WI38 (cell line): ENCODE data around the gene AFF4.

Experiments used
- H3K4me3 ChIP-seq: 2 replicates; pipeline ENCODE4 v1.5.1; 2011; ENCODE audit warnings: low read depth, mild to moderate bottlenecking, control low read depth, low read length
- TF ChIP-seq, protein P1 (sequence below): IDR thresholded peaks from 2 replicates; pipeline ENCODE4 v1.5.1; 2012; ENCODE audit warnings: low read depth, mild to moderate bottlenecking, control low read depth, low read length

Gene AFF4

DNA sequence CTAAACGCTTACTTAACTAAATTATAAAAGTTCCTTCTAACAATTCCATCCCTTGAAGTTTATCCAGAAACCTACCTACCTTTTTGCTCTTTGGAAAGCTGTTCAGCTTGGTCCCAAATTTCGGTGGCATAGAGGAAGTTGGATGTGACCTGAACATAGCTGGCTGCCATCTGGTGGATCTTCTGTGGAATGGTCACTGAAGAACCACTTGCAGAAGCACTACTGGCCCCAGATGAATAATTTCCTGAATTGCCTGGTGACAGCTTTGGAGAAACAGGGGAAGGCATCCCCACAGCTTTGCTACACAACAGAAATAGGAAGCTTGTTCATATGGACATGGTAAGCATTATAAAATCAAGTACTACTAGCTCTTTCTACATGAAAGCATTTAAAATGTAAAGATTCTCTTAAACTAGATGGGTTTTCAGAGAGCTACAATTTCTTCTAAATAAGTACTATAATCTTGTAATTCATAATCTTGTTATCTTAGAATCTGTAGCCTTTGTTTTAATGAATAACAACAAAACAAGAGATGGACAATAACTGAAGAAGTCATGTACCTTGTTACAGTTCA is 80.1 kb downstream of the AFF4 start:
- TF ChIP-seq, protein P1, sequence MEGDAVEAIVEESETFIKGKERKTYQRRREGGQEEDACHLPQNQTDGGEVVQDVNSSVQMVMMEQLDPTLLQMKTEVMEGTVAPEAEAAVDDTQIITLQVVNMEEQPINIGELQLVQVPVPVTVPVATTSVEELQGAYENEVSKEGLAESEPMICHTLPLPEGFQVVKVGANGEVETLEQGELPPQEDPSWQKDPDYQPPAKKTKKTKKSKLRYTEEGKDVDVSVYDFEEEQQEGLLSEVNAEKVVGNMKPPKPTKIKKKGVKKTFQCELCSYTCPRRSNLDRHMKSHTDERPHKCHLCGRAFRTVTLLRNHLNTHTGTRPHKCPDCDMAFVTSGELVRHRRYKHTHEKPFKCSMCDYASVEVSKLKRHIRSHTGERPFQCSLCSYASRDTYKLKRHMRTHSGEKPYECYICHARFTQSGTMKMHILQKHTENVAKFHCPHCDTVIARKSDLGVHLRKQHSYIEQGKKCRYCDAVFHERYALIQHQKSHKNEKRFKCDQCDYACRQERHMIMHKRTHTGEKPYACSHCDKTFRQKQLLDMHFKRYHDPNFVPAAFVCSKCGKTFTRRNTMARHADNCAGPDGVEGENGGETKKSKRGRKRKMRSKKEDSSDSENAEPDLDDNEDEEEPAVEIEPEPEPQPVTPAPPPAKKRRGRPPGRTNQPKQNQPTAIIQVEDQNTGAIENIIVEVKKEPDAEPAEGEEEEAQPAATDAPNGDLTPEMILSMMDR = peak; percentile 62
- no peak overlapping the region for H3K4me3 ChIP-seq

DNA sequence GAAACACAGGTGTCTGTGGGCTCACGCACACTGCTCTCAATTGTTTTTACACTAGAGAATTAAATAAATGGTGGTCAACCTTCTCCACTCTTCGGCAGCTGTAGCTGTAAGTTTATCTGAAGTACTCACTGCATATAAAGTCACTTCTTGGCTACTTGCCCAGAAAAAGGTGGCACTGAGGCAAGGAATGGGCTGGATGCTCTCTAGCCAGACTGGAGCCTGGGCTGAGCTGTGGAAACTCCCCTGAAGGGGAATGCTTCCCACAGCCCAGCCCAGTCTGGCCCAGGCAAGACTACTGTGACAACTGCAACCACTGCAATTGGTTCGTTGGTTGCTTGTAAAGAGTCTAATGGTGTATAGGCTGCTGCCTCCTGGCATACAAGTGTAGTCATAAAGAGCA is 85.5 kb downstream of the AFF4 start:
- no peak overlapping the region for H3K4me3 ChIP-seq
- TF ChIP-seq, protein P1 = no peak

DNA sequence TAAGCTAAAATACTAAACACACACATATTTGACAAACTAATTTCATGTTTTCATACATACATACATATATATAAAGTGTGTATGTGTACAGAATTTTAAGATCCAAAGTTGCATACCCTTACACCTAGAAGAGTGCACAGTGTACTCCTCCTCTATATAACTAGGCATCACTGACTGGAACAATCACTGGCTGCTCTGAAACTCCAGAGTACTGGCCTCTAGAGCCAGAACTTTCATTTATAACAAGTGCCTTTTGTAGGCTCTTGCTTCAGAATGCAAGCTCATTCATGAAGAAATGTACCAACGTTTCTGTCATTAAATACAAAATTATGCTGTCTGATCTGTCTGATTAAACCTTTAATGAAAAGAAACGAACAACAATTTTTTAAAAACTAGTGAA is 86.0 kb downstream of the AFF4 start:
- TF ChIP-seq, protein P1 = no peak
- H3K4me3 ChIP-seq = no peak overlapping the region

DNA sequence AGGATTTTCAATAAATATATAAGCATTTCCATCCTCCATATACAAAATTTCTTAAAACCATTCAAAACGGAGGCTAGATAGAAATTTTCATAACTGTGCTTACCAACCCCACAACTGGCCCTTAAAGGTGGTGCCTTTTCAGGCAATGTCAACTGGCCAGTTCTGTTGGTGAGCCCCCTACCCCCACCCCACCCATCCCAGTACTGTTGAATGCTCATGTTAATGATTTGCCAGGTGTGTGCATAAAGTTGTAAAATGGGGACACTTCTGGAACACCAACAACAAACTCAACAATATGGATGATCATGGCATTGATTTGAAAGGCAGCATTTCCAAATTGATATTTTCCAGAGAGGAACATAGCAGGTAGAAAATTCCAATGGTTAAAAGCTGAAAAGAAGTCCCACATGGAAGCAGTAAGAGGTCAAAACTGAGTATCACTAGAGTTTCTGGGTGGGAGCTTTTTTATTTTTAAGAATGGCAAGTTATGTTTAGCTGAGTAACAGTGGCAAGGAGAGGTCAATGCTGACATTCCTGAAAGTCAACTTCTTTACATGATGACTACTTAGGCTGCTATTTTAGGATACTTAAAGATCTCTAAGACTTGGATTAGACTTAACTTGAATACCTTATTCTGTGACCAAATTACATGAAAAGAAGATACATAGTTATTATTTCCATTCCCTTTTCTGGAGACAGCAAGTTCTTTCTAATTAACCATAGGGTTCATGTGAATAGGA is 87.2 kb downstream of the AFF4 start:
- TF ChIP-seq, protein P1 = no peak
- H3K4me3 ChIP-seq = no peak overlapping the region

DNA sequence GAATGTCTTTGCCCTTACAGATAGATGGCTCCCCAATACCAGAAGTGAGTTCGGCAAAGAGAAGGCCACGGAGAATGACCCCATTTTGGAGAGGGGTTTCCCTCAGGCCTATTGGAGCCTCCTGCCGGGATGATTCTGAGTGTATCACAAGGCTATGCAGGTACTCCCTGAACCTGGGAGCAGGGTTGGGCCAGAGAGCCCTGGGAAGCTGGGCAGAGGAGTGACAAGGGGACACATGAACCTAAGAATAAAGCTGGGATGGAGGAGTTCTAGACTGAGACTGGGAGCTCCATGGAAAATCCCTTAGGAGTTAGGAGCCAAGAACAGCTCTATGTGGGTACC is 89.5 kb downstream of the AFF4 start:
- no peak overlapping the region for H3K4me3 ChIP-seq
- TF ChIP-seq, protein P1 = no peak

DNA sequence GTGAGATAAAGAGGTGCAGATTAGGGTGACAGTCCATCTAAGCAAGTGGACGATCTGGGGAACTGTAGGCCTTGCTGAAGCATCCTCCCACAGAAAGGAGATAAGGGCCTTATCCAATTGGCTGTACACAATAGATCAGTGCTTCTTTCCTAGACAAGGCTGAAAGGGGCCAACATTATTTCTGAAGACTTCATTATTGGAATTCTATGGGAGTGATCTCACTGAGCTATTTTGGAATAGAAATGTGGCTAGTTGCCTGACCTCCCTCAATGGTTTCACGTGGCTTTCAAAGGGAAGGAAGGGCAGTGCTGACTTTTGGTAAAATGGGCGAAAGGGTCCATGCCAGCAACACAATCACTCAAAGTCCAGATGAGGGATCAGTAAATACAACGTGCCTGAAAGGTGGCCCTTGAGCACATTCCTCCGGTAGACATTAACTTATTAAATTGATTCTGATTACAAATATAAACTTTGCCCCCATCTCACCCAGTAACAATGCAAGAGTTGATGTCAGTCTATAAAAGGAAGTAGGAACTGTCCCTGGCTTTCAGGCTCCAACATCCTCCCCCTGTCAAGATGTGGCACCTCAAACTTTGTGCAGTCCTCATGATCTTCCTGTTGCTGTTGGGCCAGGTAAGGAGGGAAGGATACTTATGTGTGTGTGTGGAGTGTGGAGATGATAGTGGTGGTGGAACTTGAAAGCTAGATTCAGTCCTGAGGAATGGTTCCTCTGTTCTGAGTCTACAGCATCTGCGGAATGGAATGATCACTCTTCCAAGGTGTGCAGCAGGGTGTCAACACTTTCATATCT is 90.1 kb downstream of the AFF4 start, which contains the start of gene LEAP2:
TSS of gene LEAP2 (plus strand) at position 550 of the 811 bp plus-strand sequence. CDS start at position 577, 27 bp downstream.
- TF ChIP-seq, protein P1 = no peak
- no peak within 1 kb of the TSS for H3K4me3 ChIP-seq

DNA sequence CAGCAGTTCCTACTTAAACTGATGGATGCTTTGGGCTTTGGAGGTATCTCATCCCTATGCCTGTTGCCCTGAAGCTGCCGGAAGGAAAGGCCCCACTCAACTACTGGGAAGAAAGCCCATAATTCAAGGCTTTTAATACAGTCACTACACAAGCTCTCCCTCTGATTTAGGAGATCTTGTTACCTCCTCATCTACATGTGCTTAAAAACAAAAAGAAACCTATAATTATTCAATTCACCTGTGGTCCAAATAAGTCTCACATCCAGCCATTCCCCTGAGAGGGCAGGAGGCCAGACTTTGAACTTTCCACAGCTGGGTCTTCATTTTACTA is 90.7 kb downstream of the AFF4 start:
- TF ChIP-seq, protein P1 = no peak

More for the DNA sequence above, 90.7 kb downstream of the AFF4 start:
- no peak overlapping the region for H3K4me3 ChIP-seq
